ENCODE data around the gene RNF133. TPM values are rescaled to one million over a fixed set of nuclear protein-coding genes. Genes with fewer than 3 reads are reported as not detected.

Gene RNF133
- total RNA-seq, 2 experiments from 2014 or later = not detected

GRCh38 chr7:122709930-122710646 is 11.2 kb upstream of the RNF133 start:
- H3K9me3 Mint-ChIP-seq = no peaks in the 10 kb centered on the region
- POLR2A ChIA-PET = no interaction called here
- no peaks in the 10 kb centered on the region for H3K36me3 Mint-ChIP-seq
- no peak overlapping the region for H3K27ac Mint-ChIP-seq
- H3K4me1 Mint-ChIP-seq = no peaks in the 10 kb centered on the region
- no peaks in the 10 kb centered on the region for H3K27me3 Mint-ChIP-seq
- ATAC-seq (ENCODE audit: low read depth) = no peak
- DNase-seq = no peak
- no peak overlapping the region for H3K4me3 Mint-ChIP-seq

GRCh38 chr7:122706836-122707235 is 7.9 kb upstream of the RNF133 start:
- no peaks in the 10 kb centered on the region for H3K36me3 Mint-ChIP-seq
- H3K27ac Mint-ChIP-seq = no peak overlapping the region
- no peak overlapping the region for H3K4me3 Mint-ChIP-seq
- no peaks in the 10 kb centered on the region for H3K4me1 Mint-ChIP-seq
- DNase-seq = no peak
- no peak for ATAC-seq (ENCODE audit: low read depth)
- peaks cover 1% of the 10 kb centered on the region for H3K9me3 Mint-ChIP-seq
- POLR2A ChIA-PET = no interaction called here
- no peaks in the 10 kb centered on the region for H3K27me3 Mint-ChIP-seq

DNA sequence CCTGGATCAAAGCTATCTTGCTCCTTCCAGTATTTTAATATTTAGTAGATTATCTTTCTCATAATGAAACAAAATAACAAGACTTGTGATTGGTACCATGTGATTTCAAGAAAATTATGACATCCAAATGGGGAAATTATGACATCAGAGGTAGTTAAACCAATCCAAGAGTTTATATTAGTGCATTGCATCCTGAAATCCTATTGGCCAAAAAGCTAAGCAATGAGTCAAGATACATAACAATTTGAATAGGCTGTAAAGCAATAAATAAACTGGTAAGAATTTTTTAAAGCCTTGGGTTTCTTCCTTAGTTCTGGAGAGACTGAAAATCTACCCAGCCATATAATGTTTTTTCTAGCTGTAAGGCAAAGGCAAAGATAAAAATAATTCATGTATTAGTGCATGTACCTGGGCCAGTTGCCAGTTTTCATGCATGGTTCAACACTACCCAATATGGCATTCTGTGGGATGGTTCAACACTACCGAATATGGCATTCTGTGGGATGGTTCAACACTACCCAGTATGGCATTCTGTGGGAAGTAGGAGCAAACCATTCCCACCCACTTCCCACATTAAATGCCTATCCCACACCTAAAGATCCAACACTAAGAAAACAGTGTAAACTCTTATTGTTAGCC is 4.1 kb upstream of the RNF133 start, which contains the start of gene RNF148:
TSS of gene RNF148 (minus strand) at position 51 of the 639 bp plus-strand sequence. CDS start 172 bp downstream, outside the sequence.
- Mint-ChIP-seq H3K9me3 (peaks cover 1% of the 10 kb centered on the region), H3K4me3 (no peak within 1 kb of the TSS), H3K36me3 (no peaks in the 10 kb centered on the region), H3K4me1 (no peaks in the 10 kb centered on the region), H3K27me3 (no peaks in the 10 kb centered on the region), H3K27ac (no peak within 1 kb of the TSS)
- no peak for ATAC-seq (ENCODE audit: low read depth)
- DNase-seq = no peak
- POLR2A ChIA-PET = no interaction called here

GRCh38 chr7:122695816-122696215 is 3.1 kb downstream of the RNF133 start:
- no peak overlapping the region for H3K27ac Mint-ChIP-seq
- no peaks in the 10 kb centered on the region for H3K36me3 Mint-ChIP-seq
- no peaks in the 10 kb centered on the region for H3K27me3 Mint-ChIP-seq
- H3K4me3 Mint-ChIP-seq = no peak overlapping the region
- no peak for DNase-seq
- no peaks in the 10 kb centered on the region for H3K4me1 Mint-ChIP-seq
- ATAC-seq (ENCODE audit: low read depth) = no peak
- POLR2A ChIA-PET = no interaction called here
- peaks cover 5% of the 10 kb centered on the region for H3K9me3 Mint-ChIP-seq

DNA sequence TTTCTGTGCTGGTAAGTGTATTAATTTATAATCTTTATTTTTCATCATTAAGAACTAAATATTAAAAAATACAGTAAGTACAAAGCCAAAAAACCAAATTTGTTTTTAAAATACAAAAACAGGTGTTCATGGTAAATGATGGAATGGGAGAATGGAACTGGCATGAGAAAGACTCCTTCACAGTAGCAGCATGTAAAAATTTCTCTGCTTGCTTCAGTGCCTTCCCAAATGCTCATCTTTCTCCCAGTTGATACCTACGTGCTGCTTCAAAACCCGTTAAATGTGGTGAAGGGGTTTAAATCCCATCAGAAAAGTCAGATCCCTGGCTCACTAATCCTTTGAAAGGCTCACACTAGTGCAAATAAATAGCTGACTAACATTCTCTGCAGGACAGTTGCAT is 4.2 kb downstream of the RNF133 start:
- Mint-ChIP-seq H3K27me3 (no peaks in the 10 kb centered on the region), H3K4me1 (no peaks in the 10 kb centered on the region), H3K4me3 (no peak overlapping the region), H3K9me3 (peaks cover 5% of the 10 kb centered on the region), H3K36me3 (no peaks in the 10 kb centered on the region), H3K27ac (no peak overlapping the region)
- no peak for DNase-seq
- no peak for ATAC-seq (ENCODE audit: low read depth)
- POLR2A ChIA-PET = no interaction called here

DNA sequence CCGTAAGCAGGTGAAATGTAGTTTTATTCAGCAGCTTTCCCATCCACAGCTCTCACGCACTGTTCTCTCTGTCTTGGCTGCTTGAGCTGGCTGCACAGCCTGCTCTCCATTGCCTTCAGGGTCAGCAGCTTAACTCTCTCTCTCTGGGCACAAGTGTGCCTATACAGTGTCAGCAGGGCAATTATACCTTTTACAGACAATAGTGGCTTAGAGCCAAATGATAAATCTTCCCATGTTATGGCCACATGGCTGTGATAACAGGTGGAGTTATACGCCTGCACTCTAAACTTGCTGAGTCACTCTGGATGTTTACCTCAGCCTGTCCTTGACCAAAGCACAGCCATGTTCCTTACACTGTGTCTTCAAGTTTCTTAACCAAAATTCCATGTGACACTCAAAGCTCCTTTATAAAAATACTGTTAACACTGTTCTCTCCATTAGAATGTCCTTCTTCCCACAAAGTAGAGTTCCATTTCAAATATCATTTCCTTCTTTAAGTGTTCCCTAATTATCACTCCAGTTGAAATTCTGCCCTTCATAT is 6.1 kb downstream of the RNF133 start:
- no peak overlapping the region for H3K27ac Mint-ChIP-seq
- H3K36me3 Mint-ChIP-seq = no peaks in the 10 kb centered on the region
- POLR2A ChIA-PET = no interaction called here
- DNase-seq = no peak
- no peaks in the 10 kb centered on the region for H3K27me3 Mint-ChIP-seq
- H3K9me3 Mint-ChIP-seq = peaks cover 5% of the 10 kb centered on the region
- no peak overlapping the region for H3K4me3 Mint-ChIP-seq
- no peak for ATAC-seq (ENCODE audit: low read depth)
- H3K4me1 Mint-ChIP-seq = no peaks in the 10 kb centered on the region

GRCh38 chr7:122691569-122692235 is 7.2 kb downstream of the RNF133 start:
- Mint-ChIP-seq H3K4me3 (no peak overlapping the region), H3K27me3 (no peaks in the 10 kb centered on the region), H3K36me3 (no peaks in the 10 kb centered on the region), H3K27ac (no peak overlapping the region), H3K9me3 (peaks cover 5% of the 10 kb centered on the region), H3K4me1 (no peaks in the 10 kb centered on the region)
- ATAC-seq (ENCODE audit: low read depth) = no peak
- no peak for DNase-seq
- POLR2A ChIA-PET = no interaction called here

GRCh38 chr7:122689346-122690109 is 9.4 kb downstream of the RNF133 start:
- no peak for DNase-seq
- Mint-ChIP-seq H3K4me3 (no peak overlapping the region), H3K27me3 (no peaks in the 10 kb centered on the region), H3K4me1 (no peaks in the 10 kb centered on the region), H3K27ac (no peak overlapping the region), H3K36me3 (no peaks in the 10 kb centered on the region), H3K9me3 (peaks cover 5% of the 10 kb centered on the region)
- POLR2A ChIA-PET = no interaction called here
- no peak for ATAC-seq (ENCODE audit: low read depth)

DNA sequence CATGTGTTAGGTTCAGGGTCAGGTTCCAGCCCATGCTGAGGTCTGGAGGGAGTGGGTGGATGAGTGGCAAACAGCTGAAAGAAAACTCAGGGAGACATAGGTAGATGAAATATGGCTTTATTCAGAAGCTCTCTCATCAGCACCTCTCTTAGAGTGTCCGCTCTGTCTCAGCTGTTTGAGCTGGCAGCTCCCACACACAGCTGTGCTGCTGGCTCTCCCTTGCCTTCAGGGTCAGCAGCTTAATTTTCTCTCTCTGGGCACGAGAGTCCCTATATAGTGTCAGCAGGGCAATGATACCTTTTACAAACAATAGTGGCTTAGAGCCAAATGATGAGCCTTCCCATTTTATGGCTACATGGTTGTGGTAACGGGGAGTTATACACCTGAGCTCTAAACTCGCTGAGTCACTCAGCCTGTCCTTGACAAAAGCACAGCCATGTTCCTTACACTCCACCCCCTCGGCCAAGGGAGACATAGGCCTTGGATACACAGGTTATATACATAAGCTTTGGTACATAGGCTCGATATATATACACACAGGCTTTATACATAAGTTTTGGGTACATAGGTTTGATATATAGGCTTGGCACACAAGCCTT is 10.4 kb downstream of the RNF133 start:
- no peaks in the 10 kb centered on the region for H3K36me3 Mint-ChIP-seq
- POLR2A ChIA-PET = no interaction called here
- peaks cover 4% of the 10 kb centered on the region for H3K9me3 Mint-ChIP-seq
- DNase-seq (no peak), ATAC-seq (ENCODE audit: low read depth) (no peak)
- no peak overlapping the region for H3K4me3 Mint-ChIP-seq
- H3K27me3 Mint-ChIP-seq = no peaks in the 10 kb centered on the region
- no peaks in the 10 kb centered on the region for H3K4me1 Mint-ChIP-seq
- H3K27ac Mint-ChIP-seq = no peak overlapping the region

DNA sequence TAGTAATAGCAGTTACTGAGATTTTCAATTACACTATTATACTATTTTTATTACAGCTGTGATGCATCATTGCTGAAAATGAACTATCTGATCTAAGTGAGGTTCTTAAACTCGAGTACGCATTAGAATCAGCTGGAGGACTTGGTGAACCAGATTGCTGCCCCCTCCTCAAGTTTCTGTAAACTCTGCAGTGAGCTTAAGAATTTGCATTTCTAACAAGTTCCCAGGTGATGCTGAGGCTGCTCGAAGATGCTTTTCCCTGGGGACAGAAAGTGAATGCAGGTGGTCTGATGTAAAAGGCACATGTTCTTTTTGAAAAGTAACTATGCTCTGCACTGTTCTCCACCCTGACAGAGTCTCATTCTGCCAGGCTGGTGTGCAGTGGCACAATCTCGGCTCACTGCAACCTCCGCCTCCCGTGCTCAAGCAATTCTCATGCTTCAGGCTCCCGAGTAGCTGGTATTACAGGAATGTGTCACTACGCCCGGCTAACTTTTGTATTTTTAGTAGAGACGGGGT is 12.5 kb downstream of the RNF133 start:
- ATAC-seq (ENCODE audit: low read depth) = no peak
- H3K4me3 Mint-ChIP-seq = no peak overlapping the region

DNA sequence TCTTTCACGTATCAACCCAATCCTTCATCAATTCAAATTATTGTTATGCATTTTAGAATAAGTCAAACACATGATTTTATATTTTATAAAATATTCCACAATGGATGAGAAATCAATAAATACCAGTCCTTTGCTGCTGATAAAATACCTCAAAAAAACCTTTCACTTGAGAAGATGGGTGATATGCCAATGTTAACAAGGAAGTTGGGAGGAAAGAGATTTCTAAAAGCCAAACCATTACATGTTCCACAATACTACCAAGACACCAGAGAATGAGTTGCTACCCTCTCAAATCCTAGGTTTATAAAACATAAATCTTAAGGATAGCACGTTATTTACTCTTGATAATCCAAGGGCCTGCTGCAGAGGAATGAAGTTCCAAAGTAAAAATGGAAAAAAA is 14.4 kb downstream of the RNF133 start:
- no peak overlapping the region for H3K4me3 Mint-ChIP-seq

More for the DNA sequence above, 12.5 kb downstream of the RNF133 start:
- POLR2A ChIA-PET = no interaction called here
- Mint-ChIP-seq H3K4me1 (no peaks in the 10 kb centered on the region), H3K27me3 (no peaks in the 10 kb centered on the region), H3K36me3 (no peaks in the 10 kb centered on the region), H3K27ac (no peak overlapping the region), H3K9me3 (no peaks in the 10 kb centered on the region)
- DNase-seq = no peak

GRCh38 chr7:122682815-122683550 is 15.9 kb downstream of the RNF133 start:
- no peaks in the 10 kb centered on the region for H3K4me1 Mint-ChIP-seq
- peaks cover 3% of the 10 kb centered on the region for H3K9me3 Mint-ChIP-seq
- no peaks in the 10 kb centered on the region for H3K36me3 Mint-ChIP-seq
- no peak overlapping the region for H3K4me3 Mint-ChIP-seq
- no peaks in the 10 kb centered on the region for H3K27me3 Mint-ChIP-seq
- DNase-seq = no peak
- no peak for ATAC-seq (ENCODE audit: low read depth)
- no peak overlapping the region for H3K27ac Mint-ChIP-seq
- POLR2A ChIA-PET = no interaction called here

More for the DNA sequence above, 14.4 kb downstream of the RNF133 start:
- H3K27ac Mint-ChIP-seq = no peak overlapping the region
- H3K4me1 Mint-ChIP-seq = no peaks in the 10 kb centered on the region
- ATAC-seq (ENCODE audit: low read depth) = no peak
- H3K36me3 Mint-ChIP-seq = no peaks in the 10 kb centered on the region
- POLR2A ChIA-PET = no interaction called here
- H3K9me3 Mint-ChIP-seq = no peaks in the 10 kb centered on the region
- DNase-seq = no peak
- H3K27me3 Mint-ChIP-seq = no peaks in the 10 kb centered on the region

All from activated naive CD8-positive, alpha-beta T cell treated with anti-CD3 and anti-CD28 coated beads, Interleukin-2, amount 10 ng/mL, durations not matched to agents 7 days and 5 days (primary cell).